ENCODE data around the gene TLL2. TPM values are rescaled to one million over a fixed set of nuclear protein-coding genes. Genes with fewer than 3 reads are reported as not detected.

Gene TLL2
- total RNA-seq, 1 donor from 2014 or later, result 1.9 TPM

DNA sequence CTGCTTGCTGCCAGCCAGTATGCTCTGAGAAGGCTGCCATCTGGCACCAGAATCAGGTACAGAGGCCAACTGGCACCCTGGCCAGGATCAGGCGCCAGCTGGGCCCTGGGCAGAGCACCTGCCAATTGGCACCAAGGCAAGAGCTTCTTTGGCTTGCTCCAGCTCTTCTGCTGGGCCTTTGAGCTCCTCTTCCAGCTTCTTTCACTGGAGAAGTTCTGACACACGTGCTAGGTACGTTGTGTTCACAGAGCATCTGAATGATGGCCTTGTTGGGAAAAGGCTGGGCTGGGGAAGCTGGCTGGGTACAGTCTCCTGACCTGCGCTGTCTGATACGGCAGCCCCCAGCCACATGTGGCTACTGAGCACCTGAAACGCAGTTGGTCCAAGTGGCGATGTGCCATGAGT is 123.3 kb downstream of the TLL2 start:
- H3K4me3 Mint-ChIP-seq (ENCODE audit: unreplicated experiment), result no peak overlapping the region
- peaks cover 2% of the 10 kb centered on the region for H3K36me3 Mint-ChIP-seq (ENCODE audit: low read depth)
- no peaks in the 10 kb centered on the region for H3K9me3 Mint-ChIP-seq (ENCODE audit: low read depth)
- H3K27me3 Mint-ChIP-seq (ENCODE audit: low read depth), result peaks cover 14% of the 10 kb centered on the region
- H3K4me1 Mint-ChIP-seq (ENCODE audit: low read depth), result peaks cover 15% of the 10 kb centered on the region
- no peak for TF ChIP-seq CTCF (IDR thresholded peaks at IDR 0.05)
- peak; percentile 47 for DNase-seq (ENCODE audit: low spot score)
- no peak overlapping the region for H3K27ac Mint-ChIP-seq (ENCODE audit: unreplicated experiment)

DNA sequence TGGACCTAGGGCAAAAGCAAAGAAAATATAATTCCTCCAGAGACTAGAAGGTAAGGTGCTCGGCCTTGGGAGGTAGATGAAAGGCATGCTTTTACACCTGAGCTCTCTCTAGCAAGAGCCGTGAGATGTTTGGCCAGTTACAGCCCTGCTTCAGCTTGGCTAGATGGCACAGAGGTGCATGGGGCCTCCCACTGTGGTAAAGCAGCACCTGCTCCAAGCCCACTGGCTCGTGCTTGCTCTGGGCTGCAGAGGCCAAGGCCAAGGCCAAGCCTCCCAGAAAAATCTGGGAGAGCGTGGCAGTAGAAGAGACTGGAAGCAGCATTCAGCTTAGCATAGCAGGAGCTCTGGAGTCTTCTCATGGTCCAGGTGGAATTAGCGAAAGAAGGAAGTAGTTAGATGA is 123.9 kb downstream of the TLL2 start:
- no peak overlapping the region for H3K4me3 Mint-ChIP-seq (ENCODE audit: unreplicated experiment)

GRCh38 chr10:96387601-96388000 is 126.1 kb downstream of the TLL2 start:
- TF ChIP-seq CTCF (IDR thresholded peaks at IDR 0.05), result no peak
- Mint-ChIP-seq H3K9me3 (ENCODE audit: low read depth) (no peaks in the 10 kb centered on the region), H3K4me1 (ENCODE audit: low read depth) (peaks cover 15% of the 10 kb centered on the region), H3K36me3 (ENCODE audit: low read depth) (no peaks in the 10 kb centered on the region), H3K27ac (ENCODE audit: unreplicated experiment) (peak overlapping the region; percentile 70), H3K27me3 (ENCODE audit: low read depth) (peaks cover 2% of the 10 kb centered on the region), H3K4me3 (ENCODE audit: unreplicated experiment) (no peak overlapping the region)
- no peak for DNase-seq (ENCODE audit: low spot score)

More for the DNA sequence above, 123.9 kb downstream of the TLL2 start:
- Mint-ChIP-seq H3K4me1 (ENCODE audit: low read depth) (peaks cover 15% of the 10 kb centered on the region), H3K27me3 (ENCODE audit: low read depth) (peaks cover 14% of the 10 kb centered on the region), H3K27ac (ENCODE audit: unreplicated experiment) (no peak overlapping the region), H3K9me3 (ENCODE audit: low read depth) (no peaks in the 10 kb centered on the region), H3K36me3 (ENCODE audit: low read depth) (peaks cover 2% of the 10 kb centered on the region)
- no peak for DNase-seq (ENCODE audit: low spot score)
- no peak for TF ChIP-seq CTCF (IDR thresholded peaks at IDR 0.05)

GRCh38 chr10:96387161-96387560 is 126.6 kb downstream of the TLL2 start:
- Mint-ChIP-seq H3K4me1 (ENCODE audit: low read depth) (peaks cover 15% of the 10 kb centered on the region), H3K27me3 (ENCODE audit: low read depth) (peaks cover 2% of the 10 kb centered on the region), H3K27ac (ENCODE audit: unreplicated experiment) (peak overlapping the region; percentile 70), H3K9me3 (ENCODE audit: low read depth) (no peaks in the 10 kb centered on the region), H3K36me3 (ENCODE audit: low read depth) (no peaks in the 10 kb centered on the region), H3K4me3 (ENCODE audit: unreplicated experiment) (no peak overlapping the region)
- TF ChIP-seq CTCF (IDR thresholded peaks at IDR 0.05), result no peak
- no peak for DNase-seq (ENCODE audit: low spot score)

- Mint-ChIP-seq H3K27ac (ENCODE audit: unreplicated experiment) (no peak overlapping the region), H3K4me1 (ENCODE audit: low read depth) (peaks cover 19% of the 10 kb centered on the region), H3K4me3 (ENCODE audit: unreplicated experiment) (no peak overlapping the region), H3K36me3 (ENCODE audit: low read depth) (no peaks in the 10 kb centered on the region), H3K27me3 (ENCODE audit: low read depth) (peaks cover 2% of the 10 kb centered on the region), H3K9me3 (ENCODE audit: low read depth) (no peaks in the 10 kb centered on the region)
- no peak for DNase-seq (ENCODE audit: low spot score)
- no peak for TF ChIP-seq CTCF (IDR thresholded peaks at IDR 0.05)
These were observed 129.2 kb downstream of the TLL2 start for GRCh38 chr10:96384506-96384905.
